NCI-H446 (cell line): ENCODE results near the gene C16orf87.
"Not testable (repeated sequence)": the region's sequence is repeated elsewhere in the genome, so short reads cannot be mapped to it uniquely, and the experiment has no call there.

Experiments used
- DNase-seq, 2 experiments: peaks; one replicate each; lab custom pipeline; 2025; lab: John Stamatoyannopoulos, UW

Gene C16orf87

GRCh38 chr16:46830902-46831647 lies at the start of gene C16orf87:
TSS of gene C16orf87 (minus strand) at chr16:46831180. CDS start at chr16:46831149, 31 bp downstream.
- DNase-seq = peak; percentile 78 to 95

GRCh38 chr16:46875243-46875642 lies 44.3 kb upstream of the C16orf87 start:
- DNase-seq = no peak

GRCh38 chr16:46873201-46873600 lies 42.2 kb upstream of the C16orf87 start:
- DNase-seq = no peak

GRCh38 chr16:46871597-46871996 lies 40.6 kb upstream of the C16orf87 start:
- DNase-seq = no peak

- not testable (repeated sequence) for DNase-seq
Measured at GRCh38 chr16:46868891-46869290, 37.9 kb upstream of the C16orf87 start.

- not testable (repeated sequence) for DNase-seq
Measured at GRCh38 chr16:46867486-46867885, 36.5 kb upstream of the C16orf87 start.

- DNase-seq = no peak
Measured at GRCh38 chr16:46866286-46866685, 35.3 kb upstream of the C16orf87 start.

GRCh38 chr16:46862555-46863447 lies 31.8 kb upstream of the C16orf87 start:
- no peak for DNase-seq

GRCh38 chr16:46859719-46860152 lies 28.8 kb upstream of the C16orf87 start:
- DNase-seq = no peak

GRCh38 chr16:46858151-46858550 lies 27.2 kb upstream of the C16orf87 start:
- DNase-seq = no peak

- DNase-seq = peak in 1 of 2 experiments; percentile 22
Measured at GRCh38 chr16:46857368-46857945, 26.5 kb upstream of the C16orf87 start.

GRCh38 chr16:46855389-46855788 lies 24.4 kb upstream of the C16orf87 start:
- no peak for DNase-seq

GRCh38 chr16:46854846-46855245 lies 23.9 kb upstream of the C16orf87 start:
- no peak for DNase-seq

GRCh38 chr16:46853713-46854443 lies 22.9 kb upstream of the C16orf87 start:
- peak in 1 of 2 experiments; percentile 57 for DNase-seq

GRCh38 chr16:46852130-46852529 lies 21.1 kb upstream of the C16orf87 start:
- no peak for DNase-seq

GRCh38 chr16:46850619-46851555 lies 19.9 kb upstream of the C16orf87 start:
- no peak for DNase-seq

GRCh38 chr16:46848768-46849764 lies 18.1 kb upstream of the C16orf87 start:
- no peak for DNase-seq

GRCh38 chr16:46845952-46846351 lies 15.0 kb upstream of the C16orf87 start:
- DNase-seq = no peak

GRCh38 chr16:46844771-46845170 lies 13.8 kb upstream of the C16orf87 start:
- DNase-seq = no peak
